Measurements from ENCODE around the gene ACTN1.
"Not testable (repeated sequence)": the region's sequence is repeated elsewhere in the genome, so short reads cannot be mapped to it uniquely, and the experiment has no call there.

Gene ACTN1

DNA sequence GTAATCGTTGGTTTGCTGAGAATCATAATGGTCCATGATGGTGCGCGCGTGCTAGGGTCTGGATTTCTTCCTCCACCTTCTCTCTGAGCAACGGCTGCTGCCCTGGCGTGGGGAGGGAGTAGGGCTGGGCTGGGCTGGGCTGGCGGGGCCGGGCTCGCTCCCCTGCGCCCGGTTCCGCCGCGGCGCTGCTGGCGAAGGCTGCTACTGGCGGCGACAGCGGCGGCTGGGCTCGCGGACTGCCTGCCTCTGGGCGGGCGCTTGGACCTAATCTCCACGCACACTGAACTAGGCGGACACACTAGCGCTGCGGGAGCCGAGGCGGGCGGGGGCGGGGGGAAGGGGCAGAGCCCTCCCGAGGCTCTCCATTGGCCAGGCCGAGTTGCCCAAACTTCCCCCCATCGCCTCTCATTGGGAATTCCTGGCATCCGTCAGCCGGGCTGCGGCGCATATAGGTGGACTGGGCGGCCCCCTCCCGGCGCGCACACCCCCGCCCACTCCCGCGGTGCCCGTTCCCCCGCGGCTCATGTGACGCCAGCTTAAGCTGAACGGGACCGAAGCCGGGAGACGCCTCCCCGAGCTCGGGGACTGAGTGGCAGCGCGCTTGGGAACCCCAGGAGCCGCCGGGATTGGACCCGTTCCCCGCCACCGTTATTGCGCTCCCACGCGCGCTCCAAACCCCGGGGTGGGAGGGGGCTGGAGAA, at the start of gene ACTN1:
ACTN1 (minus strand) TSS at position 282 of the 701 bp plus-strand sequence; CDS start at position 36, 246 bp downstream.
- peak in 1 of 2 donors; percentile 45 for DNase-seq (ENCODE audit: low read depth in 2 of 2)

- no peak for DNase-seq (ENCODE audit: low read depth in 2 of 2)
Observed at GRCh38 chr14:69027242-69027913, 48.3 kb upstream of the ACTN1 start.

- DNase-seq (ENCODE audit: low read depth in 2 of 2), result no peak
Observed at GRCh38 chr14:69023035-69023434, 43.9 kb upstream of the ACTN1 start.

DNA sequence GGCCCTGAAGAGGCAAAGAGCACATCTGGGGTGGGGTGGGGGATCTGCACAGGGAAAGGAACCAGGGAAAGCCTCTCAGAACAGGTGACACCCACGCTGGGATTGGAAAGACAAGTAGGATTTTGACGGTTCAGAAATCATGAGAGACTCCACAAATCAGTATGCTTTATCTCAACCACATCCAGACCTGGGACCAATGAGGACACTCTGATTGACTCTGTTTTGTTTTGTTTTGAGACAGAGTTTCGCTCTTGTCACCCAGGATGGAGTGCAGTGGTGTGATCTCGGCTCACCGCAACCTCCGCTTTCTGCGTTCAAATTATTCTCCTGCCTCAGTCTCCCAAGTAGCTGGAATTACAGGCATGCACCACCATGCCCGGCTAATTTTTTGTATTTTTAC, 43.0 kb upstream of the ACTN1 start:
- DNase-seq (ENCODE audit: low read depth in 2 of 2), result not testable (repeated sequence)

- DNase-seq (ENCODE audit: low read depth in 2 of 2), result no peak
Observed at GRCh38 chr14:69017706-69018105, 38.6 kb upstream of the ACTN1 start.

GRCh38 chr14:69014829-69015259, 35.7 kb upstream of the ACTN1 start:
- DNase-seq (ENCODE audit: low read depth in 2 of 2), result no peak

GRCh38 chr14:69013943-69014782, 35.1 kb upstream of the ACTN1 start:
- no peak for DNase-seq (ENCODE audit: low read depth in 2 of 2)

DNA sequence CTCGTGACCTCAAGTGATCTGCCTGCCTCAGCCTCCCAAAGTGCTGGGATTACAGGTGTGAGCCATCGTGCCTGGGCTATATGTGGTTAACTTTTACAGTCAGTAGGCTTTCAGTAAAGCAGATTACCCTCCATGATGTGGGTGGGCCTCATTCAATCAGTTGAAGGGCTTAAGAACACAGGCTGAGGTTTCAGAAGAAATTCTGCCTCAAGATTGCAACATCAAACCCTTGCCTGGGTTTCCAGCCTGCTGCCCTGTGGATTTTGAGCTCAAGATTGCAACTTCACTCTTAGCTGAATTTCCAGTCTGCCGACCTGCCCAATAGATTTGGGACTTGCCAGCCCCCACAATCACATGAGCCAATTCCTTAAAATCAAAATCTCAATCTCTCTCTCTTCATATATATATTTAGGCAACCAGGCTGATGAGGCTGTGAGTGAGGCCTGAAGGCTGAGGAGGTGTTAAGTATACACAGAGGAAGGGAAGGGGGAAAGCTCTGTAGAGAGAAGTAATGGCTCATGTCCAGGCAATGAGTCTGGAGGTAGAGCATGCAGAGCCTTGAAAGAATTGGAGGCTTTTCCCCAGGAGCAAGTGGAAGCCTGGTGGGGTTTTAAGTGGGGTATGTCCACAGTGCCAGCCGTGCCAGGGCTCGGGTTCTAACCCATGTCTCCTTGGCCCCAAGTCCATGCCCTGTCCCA, 33.3 kb upstream of the ACTN1 start:
- no peak for DNase-seq (ENCODE audit: low read depth in 2 of 2)

GRCh38 chr14:69010648-69011047, 31.5 kb upstream of the ACTN1 start:
- no peak for DNase-seq (ENCODE audit: low read depth in 2 of 2)

DNA sequence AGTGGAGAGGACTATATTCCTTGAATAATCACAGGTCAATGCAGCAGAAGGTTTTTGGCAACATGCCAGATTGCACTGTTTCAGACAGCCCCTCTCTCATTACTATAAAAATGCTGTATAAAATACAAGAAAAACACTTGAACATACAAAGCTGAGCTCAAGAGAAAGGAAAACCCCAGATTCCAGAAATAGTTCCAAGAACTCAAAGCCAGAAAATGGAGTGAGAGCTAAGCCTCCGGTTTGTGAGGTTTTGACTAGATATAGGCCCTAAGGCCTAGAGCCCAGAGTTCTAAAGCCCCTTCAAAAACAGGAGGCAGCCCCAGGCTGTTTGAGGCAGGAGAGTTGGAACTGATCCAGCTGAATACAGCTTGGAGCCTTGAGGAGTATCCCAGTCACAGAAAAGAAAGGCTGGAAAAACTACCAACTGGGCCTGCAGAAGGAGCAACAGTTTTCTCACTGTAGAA, 29.4 kb upstream of the ACTN1 start:
- DNase-seq (ENCODE audit: low read depth in 2 of 2), result no peak

GRCh38 chr14:69006346-69006745, 27.2 kb upstream of the ACTN1 start:
- DNase-seq (ENCODE audit: low read depth in 2 of 2), result no peak

DNA sequence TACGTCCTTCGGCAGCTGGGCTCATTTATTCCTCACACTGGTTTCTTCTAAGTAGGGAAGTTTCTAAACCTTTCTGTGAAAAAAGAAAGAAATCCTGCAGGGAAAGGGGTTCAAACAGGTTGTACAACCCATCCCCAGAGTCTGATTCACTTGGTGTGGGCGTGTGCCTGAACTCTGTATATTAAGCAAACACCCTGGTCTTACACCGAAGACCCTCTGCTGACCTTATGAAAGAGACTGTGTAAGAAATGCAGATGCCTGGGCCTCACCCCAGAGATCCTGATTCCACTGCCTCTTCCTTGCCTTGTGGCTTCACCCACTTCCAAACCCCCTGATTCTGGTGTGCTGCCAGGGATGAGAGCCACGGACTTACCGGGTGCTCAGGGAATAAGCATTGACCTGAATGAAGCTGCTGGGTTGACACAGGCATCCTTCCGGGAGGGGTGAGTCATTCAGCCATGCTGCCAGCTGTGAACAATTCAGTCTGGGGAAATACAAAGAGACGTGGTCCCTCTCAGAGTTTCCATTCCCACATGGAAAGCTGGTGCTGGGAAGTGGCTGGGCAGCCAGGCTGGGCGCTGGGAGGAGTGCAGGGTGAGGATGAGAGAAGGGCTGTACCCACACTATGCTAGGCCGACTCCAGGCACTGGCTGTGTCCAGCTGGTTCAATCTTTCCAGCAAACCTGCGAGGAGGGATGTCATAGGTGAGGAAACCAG, 26.5 kb upstream of the ACTN1 start:
- DNase-seq (ENCODE audit: low read depth in 2 of 2), result no peak

GRCh38 chr14:69004731-69005431, 25.8 kb upstream of the ACTN1 start:
- no peak for DNase-seq (ENCODE audit: low read depth in 2 of 2)

- no peak for DNase-seq (ENCODE audit: low read depth in 2 of 2)
Observed at GRCh38 chr14:69003626-69004025, 24.5 kb upstream of the ACTN1 start.

DNA sequence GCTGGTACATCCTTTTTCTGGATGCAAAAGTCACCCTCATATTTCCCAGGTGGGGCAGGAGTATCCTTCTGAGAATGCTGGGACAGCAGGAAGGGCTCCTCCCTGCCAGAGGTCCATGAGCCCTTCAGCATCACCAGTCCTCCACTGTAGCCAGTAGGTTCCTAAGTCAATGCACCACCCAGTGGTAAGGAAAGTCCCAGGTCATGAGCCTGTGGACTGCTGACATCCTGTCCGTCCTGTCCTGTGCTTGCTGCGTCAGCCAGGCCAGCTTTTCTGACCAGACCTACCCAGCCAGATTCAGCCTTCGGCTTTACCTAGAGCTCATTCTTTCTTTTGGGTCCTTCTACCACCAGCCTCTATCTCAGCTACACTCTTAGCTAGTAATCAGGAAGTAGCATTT, 23.0 kb upstream of the ACTN1 start:
- no peak for DNase-seq (ENCODE audit: low read depth in 2 of 2)

GRCh38 chr14:69001375-69001774, 22.3 kb upstream of the ACTN1 start:
- DNase-seq (ENCODE audit: low read depth in 2 of 2), result no peak

DNA sequence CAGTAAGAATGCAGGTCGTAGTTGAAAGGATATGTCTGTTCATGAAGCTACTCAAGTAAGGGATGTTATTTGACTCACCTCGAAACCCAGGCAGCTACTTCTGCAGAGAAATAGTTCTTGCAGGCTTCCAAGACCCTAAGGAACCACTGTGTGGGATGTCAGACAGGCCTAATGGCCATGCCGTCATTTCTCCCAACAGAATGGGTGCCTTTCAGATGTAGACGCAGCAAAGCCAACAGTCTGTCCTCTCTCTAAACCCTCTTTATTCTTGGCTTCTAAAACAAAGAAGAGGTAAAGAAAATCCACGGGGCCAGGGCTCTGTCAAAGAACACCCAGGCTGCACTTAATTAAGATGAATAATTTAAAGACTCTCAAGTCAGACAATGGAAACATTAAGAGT, 19.0 kb upstream of the ACTN1 start:
- no peak for DNase-seq (ENCODE audit: low read depth in 2 of 2)

GRCh38 chr14:68995731-68996130, 16.6 kb upstream of the ACTN1 start:
- no peak for DNase-seq (ENCODE audit: low read depth in 2 of 2)

GRCh38 chr14:68994056-68994455, 15.0 kb upstream of the ACTN1 start:
- DNase-seq (ENCODE audit: low read depth in 2 of 2), result no peak

DNA sequence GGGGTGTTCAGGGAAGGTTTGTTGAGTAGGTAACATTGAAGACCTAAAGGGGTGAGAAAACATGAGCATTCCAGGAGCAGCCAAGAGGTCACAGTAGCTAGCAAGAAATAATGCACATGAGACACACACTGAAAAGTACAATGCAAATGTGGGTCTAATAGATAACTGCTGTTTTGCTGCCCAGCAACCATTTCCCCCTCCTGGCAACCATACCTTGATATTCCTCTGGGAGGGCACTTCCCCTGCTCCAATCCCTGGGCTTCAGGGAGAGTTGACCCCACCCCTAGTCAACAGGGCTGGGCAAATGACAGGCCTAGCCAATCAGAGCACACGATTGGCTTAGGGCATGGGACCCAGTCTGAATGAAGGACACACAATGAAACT, 8.5 kb upstream of the ACTN1 start:
- DNase-seq (ENCODE audit: low read depth in 2 of 2), result no peak

Data from stimulated activated CD8-positive, alpha-beta memory T cell treated with anti-CD3 and anti-CD28 coated beads, Interleukin-7, amount 100 ng/mL, for 1 hour (primary cell).